HG02623 (cell line): ENCODE data around the gene PLXNB1.

Experiments
- ATAC-seq: cut with Tn5 transposase; IDR thresholded peaks from one replicate; pipeline ENCODE4 v1.9.1; 2021; ENCODE audit warnings: moderate library complexity; ENCODE audit not compliant: unreplicated experiment

PLXNB1 gene

DNA sequence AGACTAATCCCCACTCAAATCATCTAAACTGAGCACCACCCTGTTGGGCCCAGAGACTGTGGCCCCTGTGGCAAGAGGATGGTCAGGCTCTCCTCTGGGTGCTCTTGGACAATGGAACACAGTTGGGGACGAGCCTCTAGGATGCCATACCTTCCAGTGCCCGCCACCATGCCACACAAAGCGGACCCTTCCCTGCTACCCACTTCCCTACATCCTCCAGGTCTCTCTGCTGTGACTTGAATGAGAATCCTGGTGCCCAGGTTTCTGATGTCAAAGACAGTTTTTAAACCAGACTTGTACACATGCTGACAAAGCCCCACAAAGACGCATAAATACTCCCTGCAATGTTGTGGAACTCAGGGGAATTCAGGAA lies 5.3 kb upstream of the PLXNB1 start:
- no peak for ATAC-seq

- ATAC-seq, result no peak
Observed at GRCh38 chr3:48434591-48435222, 4.8 kb upstream of the PLXNB1 start.

- ATAC-seq, result no peak
Observed at GRCh38 chr3:48433472-48434118, 3.7 kb upstream of the PLXNB1 start.

DNA sequence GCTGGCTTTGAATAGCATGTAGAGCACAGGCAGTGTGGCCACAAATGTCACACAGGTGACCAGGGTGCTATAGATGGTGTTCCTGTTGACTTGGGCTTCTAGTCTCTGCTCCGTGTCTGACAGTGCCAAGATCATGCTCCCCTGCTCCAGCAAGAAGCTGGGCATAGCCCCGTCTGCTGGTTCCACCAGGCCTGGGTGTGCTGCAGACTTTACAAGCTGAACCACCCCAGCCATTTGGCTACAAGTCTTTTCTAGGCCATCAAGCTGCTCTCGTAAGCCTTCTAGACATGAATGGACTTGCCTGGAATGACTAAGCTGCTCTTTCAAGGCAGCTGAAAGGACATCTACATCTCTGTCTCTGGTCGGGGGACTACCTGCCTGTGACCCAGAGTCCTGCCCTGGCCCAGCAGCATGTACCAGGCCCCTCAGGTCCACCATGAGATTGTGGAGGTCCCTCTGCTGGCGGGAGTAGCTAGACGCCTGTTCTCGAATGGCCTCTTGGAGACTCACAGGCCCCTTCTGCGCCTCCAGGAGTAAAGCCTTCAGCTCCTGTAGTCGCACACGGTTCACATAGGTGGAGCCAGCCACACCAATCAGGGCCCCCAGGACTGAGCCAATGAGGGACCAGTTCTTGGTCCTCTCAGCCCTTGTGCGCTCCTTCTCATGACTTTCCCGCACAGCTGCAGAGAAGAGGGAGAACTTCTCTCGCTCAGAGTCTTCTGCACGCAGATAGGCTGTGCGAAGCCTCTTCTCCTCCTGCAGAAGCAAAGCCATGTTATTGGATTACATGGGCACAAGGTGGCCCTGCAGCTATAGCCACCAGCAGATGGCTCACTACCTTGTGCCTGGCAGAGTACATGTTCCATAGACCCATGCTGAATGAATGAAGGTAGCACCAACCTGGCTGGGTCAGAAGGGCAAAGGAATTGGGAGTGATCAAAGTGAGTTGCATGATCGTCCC lies 2.8 kb upstream of the PLXNB1 start:
- ATAC-seq, result no peak

DNA sequence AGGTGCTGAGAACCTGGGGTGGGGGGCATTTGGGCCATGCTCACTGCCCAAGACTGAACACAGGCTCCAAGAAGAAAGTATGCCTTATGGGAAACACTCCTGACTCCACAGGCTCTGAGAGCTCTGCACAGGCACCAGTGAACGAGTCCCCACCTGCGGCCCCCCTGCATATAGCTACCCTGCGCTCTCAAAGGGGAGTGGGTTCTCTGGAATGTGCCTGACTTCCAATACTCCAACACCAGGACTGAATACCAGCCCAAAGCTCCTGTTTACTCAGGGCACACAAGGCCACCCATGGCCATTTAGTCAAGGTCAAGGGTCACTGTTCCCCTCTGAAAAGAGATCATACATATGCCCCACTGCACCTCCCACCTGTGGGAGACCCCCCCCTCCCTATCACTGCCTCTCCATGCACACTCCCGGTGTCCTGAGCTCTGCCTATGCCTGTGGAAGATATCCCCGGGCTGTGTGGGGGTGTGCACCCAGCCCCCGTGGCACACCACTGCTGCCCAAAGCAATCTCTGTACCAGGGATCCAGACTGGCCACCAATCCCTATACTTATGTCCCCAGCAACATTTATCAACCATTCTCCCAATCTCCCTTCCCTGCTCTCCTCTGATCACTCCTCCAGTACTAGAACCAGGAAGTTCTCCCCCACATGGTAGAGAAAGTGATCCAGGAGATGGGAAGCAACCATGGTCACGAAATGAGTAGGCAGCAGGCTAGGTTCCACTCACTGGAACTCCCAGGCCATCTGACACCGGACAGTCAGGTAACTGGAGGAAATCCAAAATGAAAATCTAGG lies 1.5 kb upstream of the PLXNB1 start:
- no peak for ATAC-seq

DNA sequence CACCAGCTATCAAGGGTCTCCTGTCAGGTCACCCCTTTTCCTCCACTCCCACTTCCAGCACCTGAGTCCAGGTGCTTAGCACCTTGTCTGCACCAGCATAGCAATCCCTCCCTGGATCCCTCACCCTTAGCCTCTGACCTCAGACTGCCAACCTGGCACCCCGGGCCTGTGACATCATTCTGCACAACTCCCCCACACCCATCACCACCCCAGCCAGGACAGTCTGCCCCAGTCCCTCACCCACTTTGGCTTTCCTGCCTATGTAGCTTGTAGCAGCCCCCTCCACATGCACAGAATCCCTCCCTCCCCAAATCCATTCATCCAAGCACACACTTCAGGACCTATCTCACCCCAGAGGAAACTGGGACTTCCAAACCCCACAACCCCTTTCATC lies 819 bp upstream of the PLXNB1 start:
- ATAC-seq, result no peak

DNA sequence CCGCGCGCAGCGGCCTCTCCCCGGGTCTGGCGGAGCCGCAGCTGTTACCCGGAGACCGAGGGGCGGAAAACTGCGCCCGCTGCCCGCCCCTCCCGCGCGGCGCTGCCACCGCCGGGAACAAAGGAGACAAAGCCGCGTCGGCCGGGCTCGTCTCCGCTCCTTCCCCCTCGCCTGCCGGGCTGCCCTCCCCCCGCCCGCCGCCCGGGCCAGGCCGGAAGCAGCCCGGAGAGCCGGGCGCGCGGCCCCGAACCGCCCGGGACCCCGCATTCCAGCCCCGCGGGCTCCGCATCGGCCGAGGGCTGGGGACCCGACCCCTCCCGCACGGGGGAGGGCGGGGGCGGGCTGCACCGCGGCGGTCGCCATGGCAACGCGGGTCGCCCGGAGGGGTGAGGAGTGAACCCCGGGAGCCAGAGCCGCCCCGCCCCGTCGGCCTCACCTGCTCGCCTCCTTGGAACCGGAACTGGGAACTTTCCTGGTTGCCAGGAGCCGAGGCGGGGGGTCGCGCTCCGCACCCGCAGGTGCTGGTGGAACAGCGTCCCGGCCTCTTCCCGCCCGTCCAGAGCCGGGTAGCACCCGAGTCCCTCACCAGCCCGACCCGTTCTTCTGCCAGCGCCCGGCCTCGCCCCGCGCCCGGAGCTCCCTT lies 448 bp downstream of the PLXNB1 start:
- no peak for ATAC-seq

DNA sequence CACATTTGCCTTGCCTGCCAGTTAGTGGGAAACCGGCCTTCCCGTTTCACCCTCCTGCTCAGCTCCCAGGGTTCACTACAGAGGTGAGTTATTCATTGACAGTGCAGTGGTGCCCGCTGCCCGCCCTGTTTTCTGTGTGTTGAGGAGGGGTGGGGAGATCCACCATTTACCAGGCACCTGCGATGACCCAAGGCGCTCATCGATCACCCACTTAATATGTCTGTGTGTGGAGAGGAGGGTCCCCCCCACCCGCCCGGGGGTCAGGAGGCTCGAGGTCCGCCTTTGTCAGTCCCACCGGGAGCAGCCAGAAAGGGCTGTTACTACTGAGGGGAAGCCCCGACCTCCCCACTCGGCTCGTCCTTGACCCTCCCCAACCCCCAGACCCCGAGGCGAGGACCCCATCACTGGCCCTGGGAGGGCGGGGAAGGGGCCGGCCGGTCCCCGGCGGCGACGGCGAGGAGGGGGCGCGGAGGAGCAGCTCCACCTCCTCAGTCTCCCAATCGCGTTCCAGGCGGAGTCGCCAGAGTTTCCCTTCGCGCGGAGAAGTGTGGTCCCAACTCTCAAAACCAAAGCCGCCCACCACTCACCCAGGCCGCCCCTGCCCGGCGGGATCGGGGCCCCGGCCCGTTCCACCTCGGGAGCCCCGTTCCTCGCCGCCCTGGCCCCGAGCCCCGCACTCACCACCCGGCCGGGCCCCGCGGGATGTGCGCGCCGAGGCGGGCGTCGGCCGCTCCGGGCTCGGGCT lies 1.1 kb downstream of the PLXNB1 start:
- ATAC-seq, result no peak

- no peak for ATAC-seq
Observed at GRCh38 chr3:48428088-48428571, 1.8 kb downstream of the PLXNB1 start.

DNA sequence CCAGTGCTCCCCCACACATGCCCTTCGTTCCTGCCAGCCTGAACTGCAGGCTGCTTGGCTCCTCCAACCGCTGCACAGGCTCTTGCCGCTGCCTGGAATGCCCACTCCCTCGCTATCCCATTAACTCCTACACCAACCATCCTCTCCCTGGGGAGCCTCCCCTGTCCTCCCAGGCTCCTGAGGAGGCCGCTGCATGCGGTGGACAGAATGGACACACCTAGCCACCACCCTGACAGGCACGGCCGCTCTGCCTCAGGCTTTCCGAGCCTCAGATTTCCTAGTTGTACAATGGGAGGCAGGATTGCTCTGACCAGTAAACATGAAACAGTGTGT lies 2.3 kb downstream of the PLXNB1 start:
- no peak for ATAC-seq

- ATAC-seq, result no peak
Observed at GRCh38 chr3:48426944-48427629, 2.8 kb downstream of the PLXNB1 start.

DNA sequence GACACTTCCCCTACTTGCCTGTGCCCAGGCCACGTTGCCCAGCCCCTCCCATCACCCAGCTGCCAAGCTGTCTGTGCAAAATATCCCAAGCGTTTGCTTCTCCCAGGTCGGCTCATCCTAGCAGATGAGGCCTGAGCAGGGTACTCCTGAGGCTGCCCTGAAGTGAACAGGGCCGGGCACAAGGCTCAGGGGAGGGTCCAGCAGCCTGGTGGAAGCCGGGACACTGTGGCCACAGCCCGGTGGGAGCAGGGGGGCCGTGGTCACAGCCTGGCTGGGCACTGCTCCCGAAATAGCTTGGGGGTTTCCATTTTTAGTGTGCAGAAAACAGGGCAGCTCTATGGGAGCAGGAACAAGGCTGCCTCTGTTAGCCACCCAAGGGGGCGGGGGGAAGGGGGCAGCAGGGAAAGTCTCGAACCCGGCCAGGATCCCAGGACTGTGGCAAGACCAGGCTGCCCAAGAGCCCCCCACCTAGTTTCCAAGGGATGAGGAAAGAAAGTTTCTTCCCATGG lies 3.4 kb downstream of the PLXNB1 start:
- no peak for ATAC-seq

DNA sequence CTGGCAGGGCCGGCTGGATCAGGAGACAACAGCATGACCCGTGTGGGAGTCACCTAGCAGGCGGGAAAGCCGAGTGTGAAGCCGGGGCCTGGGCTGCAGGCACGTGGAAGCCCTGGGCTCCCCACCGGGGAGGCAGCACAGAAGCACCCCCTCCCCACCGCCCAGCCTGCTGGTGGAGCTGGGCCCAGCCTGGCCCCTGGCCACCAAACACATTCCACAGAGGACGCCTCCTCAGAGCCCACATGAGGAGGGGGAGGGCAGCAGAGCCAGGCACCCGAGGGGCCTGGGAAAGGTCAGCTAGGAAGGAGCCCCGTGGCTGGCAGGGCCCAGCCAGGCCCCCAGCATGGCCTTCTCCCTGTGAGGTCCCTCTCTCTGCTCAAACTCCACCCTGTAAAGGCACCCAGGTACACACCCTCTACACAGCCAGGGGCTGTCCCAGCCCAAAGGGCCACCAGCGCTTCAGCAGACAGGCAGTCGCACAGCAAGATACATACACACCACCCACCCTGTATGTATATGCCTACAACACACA lies 4.5 kb downstream of the PLXNB1 start:
- ATAC-seq, result no peak

- no peak for ATAC-seq
Observed at GRCh38 chr3:48423883-48424695, 5.8 kb downstream of the PLXNB1 start.

DNA sequence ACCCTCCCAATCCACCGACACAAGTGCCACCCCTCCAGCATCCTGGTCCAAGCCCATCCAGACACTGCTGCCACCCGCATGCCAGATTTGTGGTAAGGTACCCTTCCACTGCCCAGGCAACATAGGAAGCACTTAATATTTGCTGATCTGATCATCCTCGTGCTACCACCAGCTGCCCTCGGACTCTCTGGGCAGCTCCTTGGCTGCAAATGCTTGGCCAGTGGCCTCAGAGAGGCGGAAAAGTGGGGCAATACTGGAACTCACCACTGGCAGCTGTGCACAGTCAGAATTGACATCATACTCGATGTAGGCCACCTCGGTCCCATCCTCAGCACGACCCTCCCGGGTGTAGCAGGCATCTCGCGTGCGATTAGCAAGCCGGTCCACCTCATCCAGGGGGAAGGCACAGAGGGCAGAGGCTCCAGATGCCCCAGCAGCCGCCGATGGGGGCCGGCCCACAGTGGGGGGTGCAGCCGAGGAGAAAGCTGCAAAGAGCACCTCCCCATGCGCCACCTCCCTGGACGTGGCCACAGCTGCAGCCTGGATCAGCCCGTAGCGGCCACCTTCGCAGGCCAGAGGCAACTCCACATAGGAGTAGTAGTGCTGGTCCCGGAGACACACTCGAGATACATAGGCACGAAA lies 6.5 kb downstream of the PLXNB1 start:
- no peak for ATAC-seq

GRCh38 chr3:48422681-48423080 lies 7.2 kb downstream of the PLXNB1 start:
- no peak for ATAC-seq

GRCh38 chr3:48422272-48422671 lies 7.6 kb downstream of the PLXNB1 start:
- ATAC-seq, result no peak
